Stimulated activated CD4-positive, alpha-beta T cell treated with anti-CD3 and anti-CD28 coated beads, Interleukin-2, amount 100 ng/mL, for 48 hours (primary cell): ENCODE data around the gene NRG3.
A peak's percentile ranks its signal among the peaks of the same experiment; 100 is the strongest.

Experiments
- DNase-seq, 2 donors: peaks; one replicate each; pipeline ENCODE4 v3.0.0-alpha.2; 2020

Gene NRG3

GRCh38 chr10:81885491-81885890, 10.5 kb downstream of the NRG3 start:
- no peak for DNase-seq

GRCh38 chr10:81886939-81887338, 11.9 kb downstream of the NRG3 start:
- DNase-seq, result no peak

GRCh38 chr10:81889181-81889769, 14.3 kb downstream of the NRG3 start:
- DNase-seq, result no peak

GRCh38 chr10:81894616-81895015, 19.6 kb downstream of the NRG3 start:
- DNase-seq, result no peak

- no peak for DNase-seq
Measured at GRCh38 chr10:81898518-81898917, 23.5 kb downstream of the NRG3 start.

GRCh38 chr10:81900989-81901388, 26.0 kb downstream of the NRG3 start:
- DNase-seq, result no peak

GRCh38 chr10:81903472-81903871, 28.5 kb downstream of the NRG3 start:
- no peak for DNase-seq

- DNase-seq, result no peak
Measured at GRCh38 chr10:81905161-81905560, 30.2 kb downstream of the NRG3 start.

- no peak for DNase-seq
Measured at GRCh38 chr10:81909453-81909852, 34.5 kb downstream of the NRG3 start.

- DNase-seq, result no peak
Measured at GRCh38 chr10:81911328-81911727, 36.3 kb downstream of the NRG3 start.

- DNase-seq, result no peak
Measured at GRCh38 chr10:81914736-81915503, 39.9 kb downstream of the NRG3 start.

- no peak for DNase-seq
Measured at GRCh38 chr10:81915504-81915897, 40.5 kb downstream of the NRG3 start.

GRCh38 chr10:81917666-81918065, 42.7 kb downstream of the NRG3 start:
- no peak for DNase-seq

- DNase-seq, result no peak
Measured at GRCh38 chr10:81918766-81919165, 43.8 kb downstream of the NRG3 start.

- peak in 1 of 2 donors; percentile 7 for DNase-seq
Measured at GRCh38 chr10:81920213-81920829, 45.3 kb downstream of the NRG3 start.

GRCh38 chr10:81928119-81928518, 53.1 kb downstream of the NRG3 start:
- DNase-seq, result no peak

GRCh38 chr10:81943583-81943982, 68.6 kb downstream of the NRG3 start:
- no peak for DNase-seq

- DNase-seq, result no peak
Measured at GRCh38 chr10:81944609-81945008, 69.6 kb downstream of the NRG3 start.

- DNase-seq, result no peak
Measured at GRCh38 chr10:81949283-81949682, 74.3 kb downstream of the NRG3 start.

GRCh38 chr10:81950358-81950757, 75.4 kb downstream of the NRG3 start:
- no peak for DNase-seq

GRCh38 chr10:81953420-81953819, 78.4 kb downstream of the NRG3 start:
- DNase-seq, result no peak

GRCh38 chr10:81957976-81958375, 83.0 kb downstream of the NRG3 start:
- DNase-seq, result no peak

- DNase-seq, result no peak
Measured at GRCh38 chr10:81959016-81959415, 84.0 kb downstream of the NRG3 start.

GRCh38 chr10:81961451-81962184, 86.6 kb downstream of the NRG3 start:
- no peak for DNase-seq
